ENCODE results near the gene CCDC116. TPM values are rescaled to one million over a fixed set of nuclear protein-coding genes. Genes with fewer than 3 reads are reported as not detected.
"Not testable (repeated sequence)": the region's sequence is repeated elsewhere in the genome, so short reads cannot be mapped to it uniquely, and the experiment has no call there.

The CCDC116 gene
- total RNA-seq, 1 donor from 2014 or later = not detected

GRCh38 chr22:21634844-21635243 is 2.3 kb downstream of the CCDC116 start:
- TF ChIP-seq CTCF (IDR thresholded peaks at IDR 0.05; ENCODE audit: insufficient read depth, low read length, severe bottlenecking) = no peak
- H3K27me3 ChIP-seq (ENCODE audit: control insufficient read depth, insufficient read depth, low read length) = no peaks in the 10 kb centered on the region
- H3K4me3 ChIP-seq (ENCODE audit: low read depth, low read length) = no peak overlapping the region
- DNase-seq (ENCODE audit: low read depth) (no peak), FAIRE-seq (no peak)
- H3K36me3 ChIP-seq (ENCODE audit: control insufficient read depth, insufficient read depth, low read length) = no peaks in the 10 kb centered on the region

DNA sequence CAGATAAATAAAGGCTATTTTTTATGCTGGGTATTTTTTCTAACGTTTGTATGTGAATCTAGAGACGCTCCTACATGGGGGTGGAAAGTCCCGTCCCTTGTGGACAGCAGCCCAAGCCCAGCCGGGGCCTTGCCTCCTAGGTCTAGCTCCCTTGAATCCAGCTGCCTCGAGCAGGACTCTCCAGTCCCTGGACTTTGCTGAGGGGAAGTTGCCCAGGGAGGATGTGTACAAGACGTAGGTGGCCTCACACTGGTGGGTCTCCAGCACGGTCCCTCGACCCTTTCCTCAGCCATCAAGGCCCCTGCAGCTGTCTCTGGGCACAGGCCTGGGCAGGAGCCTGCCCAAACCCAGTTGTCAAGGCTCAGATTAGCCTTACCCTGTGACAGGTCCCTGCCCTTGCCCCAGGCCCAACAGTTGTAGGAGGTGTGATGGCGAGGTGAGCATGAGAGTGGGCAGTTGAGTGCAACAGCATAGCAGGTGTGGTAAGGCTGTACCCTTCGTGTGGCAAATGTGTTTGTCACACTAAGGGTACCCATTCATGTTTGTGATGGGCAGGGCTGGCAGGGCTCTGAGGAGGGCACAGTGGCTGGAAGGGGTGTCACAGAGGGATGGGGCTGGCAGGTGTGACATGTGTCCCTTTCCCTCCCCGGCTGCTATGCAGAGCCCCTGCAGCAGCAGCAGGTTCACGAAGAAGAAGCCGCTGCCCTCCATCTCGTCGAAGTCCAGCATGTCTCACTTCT is 3.4 kb downstream of the CCDC116 start:
- TF ChIP-seq CTCF (IDR thresholded peaks at IDR 0.05; ENCODE audit: insufficient read depth, low read length, severe bottlenecking) = no peak
- no peaks in the 10 kb centered on the region for H3K27me3 ChIP-seq (ENCODE audit: control insufficient read depth, insufficient read depth, low read length)
- FAIRE-seq (no peak), DNase-seq (ENCODE audit: low read depth) (no peak)
- no peaks in the 10 kb centered on the region for H3K36me3 ChIP-seq (ENCODE audit: control insufficient read depth, insufficient read depth, low read length)
- no peak overlapping the region for H3K4me3 ChIP-seq (ENCODE audit: low read depth, low read length)

DNA sequence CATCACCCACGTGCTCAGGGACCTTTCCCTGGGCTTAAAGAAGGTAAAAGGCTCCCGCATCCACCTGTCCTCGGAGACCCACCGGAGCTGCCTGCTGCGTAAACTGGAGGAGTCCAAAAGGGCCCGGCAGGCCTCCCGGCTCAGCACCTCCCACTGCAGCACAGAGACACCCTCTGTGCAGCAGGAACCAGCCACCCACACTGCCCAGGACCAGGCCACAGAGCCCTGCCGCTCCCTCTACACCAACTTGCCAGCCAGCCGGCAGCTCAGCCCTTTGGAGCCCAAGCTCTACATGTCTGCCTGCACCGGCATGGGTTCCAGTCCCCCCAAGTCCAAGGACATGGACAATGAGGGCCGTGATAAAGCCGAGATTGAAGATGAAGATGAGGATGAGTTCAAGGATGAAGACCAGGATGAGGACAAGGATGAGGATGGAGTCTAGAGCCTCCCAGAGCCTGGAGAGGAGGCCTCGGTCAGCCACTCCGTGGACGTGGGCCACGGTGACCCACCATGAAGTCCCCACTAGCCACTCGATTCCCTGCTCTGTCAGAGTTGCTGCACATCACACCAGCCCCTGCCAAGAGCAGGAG is 4.2 kb downstream of the CCDC116 start:
- TF ChIP-seq CTCF (IDR thresholded peaks at IDR 0.05; ENCODE audit: insufficient read depth, low read length, severe bottlenecking) = no peak
- no peaks in the 10 kb centered on the region for H3K36me3 ChIP-seq (ENCODE audit: control insufficient read depth, insufficient read depth, low read length)
- DNase-seq (ENCODE audit: low read depth) (no peak), FAIRE-seq (no peak)
- no peaks in the 10 kb centered on the region for H3K27me3 ChIP-seq (ENCODE audit: control insufficient read depth, insufficient read depth, low read length)
- H3K4me3 ChIP-seq (ENCODE audit: low read depth, low read length) = no peak overlapping the region

GRCh38 chr22:21637450-21637849 is 4.9 kb downstream of the CCDC116 start:
- DNase-seq (ENCODE audit: low read depth); FAIRE-seq; H3K36me3 ChIP-seq (ENCODE audit: control insufficient read depth, insufficient read depth, low read length); H3K4me3 ChIP-seq (ENCODE audit: low read depth, low read length); H3K27me3 ChIP-seq (ENCODE audit: control insufficient read depth, insufficient read depth, low read length): not testable (repeated sequence)

- no peak for TF ChIP-seq CTCF (IDR thresholded peaks at IDR 0.05; ENCODE audit: insufficient read depth, low read length, severe bottlenecking)
- no peak for FAIRE-seq
- Histone ChIP-seq H3K27me3 (ENCODE audit: control insufficient read depth, insufficient read depth, low read length) (no peaks in the 10 kb centered on the region), H3K4me3 (ENCODE audit: low read depth, low read length) (no peak overlapping the region), H3K36me3 (ENCODE audit: control insufficient read depth, insufficient read depth, low read length) (peaks cover 3% of the 10 kb centered on the region)
- DNase-seq (ENCODE audit: low read depth) = no peak
Observed at GRCh38 chr22:21639359-21639758, 6.8 kb downstream of the CCDC116 start.

- no peaks in the 10 kb centered on the region for H3K27me3 ChIP-seq (ENCODE audit: control insufficient read depth, insufficient read depth, low read length)
- DNase-seq (ENCODE audit: low read depth) (no peak), FAIRE-seq (no peak)
- H3K36me3 ChIP-seq (ENCODE audit: control insufficient read depth, insufficient read depth, low read length) = peaks cover 3% of the 10 kb centered on the region
- TF ChIP-seq CTCF (IDR thresholded peaks at IDR 0.05; ENCODE audit: insufficient read depth, low read length, severe bottlenecking) = no peak
- no peak overlapping the region for H3K4me3 ChIP-seq (ENCODE audit: low read depth, low read length)
Observed at GRCh38 chr22:21640810-21641209, 8.2 kb downstream of the CCDC116 start.

Data from bronchial epithelial cell (primary cell).